Measurements from ENCODE around the gene AOC1. TPM values are rescaled to one million over a fixed set of nuclear protein-coding genes. Genes with fewer than 3 reads are reported as not detected.
"Not testable (repeated sequence)": the region's sequence is repeated elsewhere in the genome, so short reads cannot be mapped to it uniquely, and the experiment has no call there.

AOC1 gene, protein sequence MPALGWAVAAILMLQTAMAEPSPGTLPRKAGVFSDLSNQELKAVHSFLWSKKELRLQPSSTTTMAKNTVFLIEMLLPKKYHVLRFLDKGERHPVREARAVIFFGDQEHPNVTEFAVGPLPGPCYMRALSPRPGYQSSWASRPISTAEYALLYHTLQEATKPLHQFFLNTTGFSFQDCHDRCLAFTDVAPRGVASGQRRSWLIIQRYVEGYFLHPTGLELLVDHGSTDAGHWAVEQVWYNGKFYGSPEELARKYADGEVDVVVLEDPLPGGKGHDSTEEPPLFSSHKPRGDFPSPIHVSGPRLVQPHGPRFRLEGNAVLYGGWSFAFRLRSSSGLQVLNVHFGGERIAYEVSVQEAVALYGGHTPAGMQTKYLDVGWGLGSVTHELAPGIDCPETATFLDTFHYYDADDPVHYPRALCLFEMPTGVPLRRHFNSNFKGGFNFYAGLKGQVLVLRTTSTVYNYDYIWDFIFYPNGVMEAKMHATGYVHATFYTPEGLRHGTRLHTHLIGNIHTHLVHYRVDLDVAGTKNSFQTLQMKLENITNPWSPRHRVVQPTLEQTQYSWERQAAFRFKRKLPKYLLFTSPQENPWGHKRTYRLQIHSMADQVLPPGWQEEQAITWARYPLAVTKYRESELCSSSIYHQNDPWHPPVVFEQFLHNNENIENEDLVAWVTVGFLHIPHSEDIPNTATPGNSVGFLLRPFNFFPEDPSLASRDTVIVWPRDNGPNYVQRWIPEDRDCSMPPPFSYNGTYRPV
- total RNA-seq = not detected
- not detected for polyA plus RNA-seq

DNA sequence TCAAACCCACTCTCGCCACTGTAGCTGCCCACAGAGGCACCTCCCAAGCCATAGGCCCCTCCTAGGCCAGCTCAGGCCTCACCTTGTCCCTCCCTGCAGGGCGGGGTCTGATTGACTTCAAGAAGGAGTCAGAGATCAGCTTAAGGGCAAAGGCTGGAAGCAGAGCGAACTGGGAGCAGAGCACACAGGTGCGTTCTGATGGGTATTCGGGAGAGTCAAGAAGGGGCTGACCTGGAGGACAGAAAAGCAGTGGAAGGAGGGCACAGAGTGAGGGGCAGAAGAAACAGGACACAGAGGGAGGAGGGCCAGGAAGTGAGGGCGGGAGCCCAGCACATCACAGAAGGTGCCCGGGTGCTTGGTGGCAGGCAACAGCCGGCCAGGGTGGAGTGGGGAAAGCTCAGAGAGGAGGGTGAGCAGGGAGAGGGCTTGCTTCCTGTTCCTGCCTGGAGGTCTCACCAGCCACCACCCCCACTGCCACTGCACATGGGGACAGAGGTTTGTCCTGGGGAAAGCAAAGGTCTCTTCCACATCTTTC, at the start of gene AOC1:
AOC1 (plus strand) TSS at position 147 of the 535 bp plus-strand sequence. CDS start 3,954 bp downstream, outside the sequence.
- CTCF ChIA-PET = no interaction called here
- Mint-ChIP-seq H3K9me3 (no peaks in the 10 kb centered on the region), H3K27ac (peak within 1 kb of the TSS in 1 of 8 donors; percentile 65), H3K4me1 (no peaks in the 10 kb centered on the region), H3K36me3 (no peaks in the 10 kb centered on the region), H3K27me3 (peaks cover 18 to 54% of the 10 kb centered on the region in 2 donors), H3K4me3 (no peak within 1 kb of the TSS)
- Histone ChIP-seq H3K27me3 (ENCODE audit: insufficient read depth, low read length, poor library complexity, severe bottlenecking) (peaks cover 8% of the 10 kb centered on the region), H3K9me3 (ENCODE audit: low read length) (no peaks in the 10 kb centered on the region), H3K4me3 (ENCODE audit: low read length) (no peak within 1 kb of the TSS), H3K27ac (ENCODE audit: low read depth, low read length) (no peak within 1 kb of the TSS), H3K4me1 (ENCODE audit: insufficient read depth, low read length) (no peaks in the 10 kb centered on the region), H3K36me3 (ENCODE audit: insufficient read depth, low read length) (no peaks in the 10 kb centered on the region)
- POLR2A ChIA-PET = no interaction called here
- no peak for DNase-seq

GRCh38 chr7:150803161-150803860, 49.0 kb upstream of the AOC1 start:
- Histone ChIP-seq H3K27ac (ENCODE audit: low read depth, low read length) (no peak overlapping the region), H3K27me3 (ENCODE audit: insufficient read depth, low read length, poor library complexity, severe bottlenecking) (peaks cover 28% of the 10 kb centered on the region), H3K4me1 (ENCODE audit: insufficient read depth, low read length) (no peaks in the 10 kb centered on the region), H3K36me3 (ENCODE audit: insufficient read depth, low read length) (no peaks in the 10 kb centered on the region), H3K9me3 (ENCODE audit: low read length) (peaks cover 6% of the 10 kb centered on the region), H3K4me3 (ENCODE audit: low read length) (no peak overlapping the region)
- Mint-ChIP-seq H3K27me3 (peaks cover 60 to 79% of the 10 kb centered on the region in 2 donors), H3K36me3 (peaks cover 0 to 27% (median 0%) of the 10 kb centered on the region in 3 donors), H3K27ac (no peak overlapping the region), H3K9me3 (peaks cover 7 to 22% (median 18%) of the 10 kb centered on the region in 5 donors), H3K4me3 (peak overlapping the region in 1 of 7 donors; percentile 27), H3K4me1 (peaks cover 0 to 23% (median 10%) of the 10 kb centered on the region in 3 donors)
- ChIA-PET CTCF (no interaction called here), POLR2A (no interaction called here)
- no peak for DNase-seq

DNA sequence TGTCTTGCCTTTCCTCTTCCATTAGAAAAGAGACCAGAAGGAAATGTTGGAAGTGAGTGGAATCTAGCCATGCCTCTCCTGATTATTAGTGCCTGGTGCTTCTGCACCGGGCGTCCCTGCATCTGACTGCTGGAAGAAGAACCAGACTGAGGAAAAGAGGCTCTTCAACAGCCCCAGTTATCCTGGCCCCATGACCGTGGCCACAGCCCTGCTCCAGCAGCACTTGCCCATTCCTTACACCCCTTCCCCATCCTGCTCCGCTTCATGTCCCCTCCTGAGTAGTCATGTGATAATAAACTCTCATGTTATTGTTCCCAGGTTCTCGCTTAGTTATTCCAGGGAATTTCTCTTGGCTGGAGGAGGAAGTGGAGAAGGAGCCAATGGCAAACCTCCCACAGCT, 47.5 kb upstream of the AOC1 start:
- H3K4me1 ChIP-seq (ENCODE audit: insufficient read depth, low read length) = no peaks in the 10 kb centered on the region
- Mint-ChIP-seq H3K9me3 (peaks cover 7 to 22% (median 18%) of the 10 kb centered on the region in 5 donors), H3K36me3 (peaks cover 0 to 33% (median 0%) of the 10 kb centered on the region in 3 donors), H3K27me3 (peaks cover 55 to 80% of the 10 kb centered on the region in 2 donors), H3K27ac (no peak overlapping the region), H3K4me3 (no peak overlapping the region), H3K4me1 (peaks cover 0 to 18% (median 5%) of the 10 kb centered on the region in 3 donors)
- H3K36me3 ChIP-seq (ENCODE audit: insufficient read depth, low read length) = no peaks in the 10 kb centered on the region
- H3K4me3 ChIP-seq (ENCODE audit: low read length) = no peak overlapping the region
- H3K27ac ChIP-seq (ENCODE audit: low read depth, low read length) = no peak overlapping the region
- POLR2A ChIA-PET = no interaction called here
- DNase-seq = no peak
- CTCF ChIA-PET = no interaction called here
- H3K9me3 ChIP-seq (ENCODE audit: low read length) = peaks cover 6% of the 10 kb centered on the region
- H3K27me3 ChIP-seq (ENCODE audit: insufficient read depth, low read length, poor library complexity, severe bottlenecking) = peaks cover 28% of the 10 kb centered on the region

DNA sequence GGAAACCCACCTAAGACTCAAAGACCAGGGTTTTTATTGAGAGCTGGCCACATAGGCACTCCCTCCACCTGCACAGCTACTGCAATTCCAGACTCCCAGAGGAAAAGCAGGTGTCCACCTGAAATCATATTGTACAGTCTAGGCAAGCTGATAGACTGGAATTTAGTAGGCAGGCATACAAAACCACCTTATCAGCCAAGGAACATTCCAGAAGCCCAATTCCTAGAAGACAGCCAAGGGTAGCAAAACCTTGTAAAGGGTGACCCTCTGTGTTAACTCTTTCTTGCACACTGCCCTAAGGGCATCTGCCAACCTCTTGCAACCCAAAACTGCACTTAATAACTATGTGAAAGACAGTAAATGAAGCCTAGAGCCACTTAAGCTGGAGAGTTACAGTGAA, 46.5 kb upstream of the AOC1 start:
- no peak overlapping the region for H3K4me3 ChIP-seq (ENCODE audit: low read length)
- Mint-ChIP-seq H3K4me1 (peaks cover 0 to 16% (median 5%) of the 10 kb centered on the region in 3 donors), H3K27ac (no peak overlapping the region), H3K36me3 (peaks cover 0 to 33% (median 0%) of the 10 kb centered on the region in 3 donors), H3K4me3 (no peak overlapping the region), H3K9me3 (peaks cover 7 to 22% (median 18%) of the 10 kb centered on the region in 5 donors), H3K27me3 (peaks cover 56 to 91% of the 10 kb centered on the region in 2 donors)
- no peaks in the 10 kb centered on the region for H3K36me3 ChIP-seq (ENCODE audit: insufficient read depth, low read length)
- peaks cover 6% of the 10 kb centered on the region for H3K9me3 ChIP-seq (ENCODE audit: low read length)
- DNase-seq = no peak
- no peak overlapping the region for H3K27ac ChIP-seq (ENCODE audit: low read depth, low read length)
- CTCF ChIA-PET = no interaction called here
- H3K27me3 ChIP-seq (ENCODE audit: insufficient read depth, low read length, poor library complexity, severe bottlenecking) = peaks cover 24% of the 10 kb centered on the region
- H3K4me1 ChIP-seq (ENCODE audit: insufficient read depth, low read length) = no peaks in the 10 kb centered on the region
- POLR2A ChIA-PET = no interaction called here

DNA sequence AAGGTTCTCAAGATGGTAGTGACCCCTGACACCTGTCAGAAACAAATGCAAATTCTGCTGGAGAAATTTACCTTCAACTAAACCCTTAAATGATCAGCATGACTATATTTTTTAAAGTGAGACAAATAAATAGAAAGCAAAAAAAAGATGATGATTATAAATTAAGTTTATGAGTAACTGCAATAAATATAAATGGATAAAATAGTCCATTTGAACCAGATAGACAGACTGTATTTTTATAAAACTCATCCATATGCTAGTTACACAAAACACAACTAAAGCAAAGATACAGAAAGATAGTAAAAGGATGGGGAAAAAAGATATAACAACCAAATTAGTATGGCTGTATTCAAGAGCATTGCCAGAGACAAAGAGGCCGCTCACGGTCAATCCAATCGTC, 45.9 kb upstream of the AOC1 start:
- Mint-ChIP-seq H3K27me3 (peaks cover 52 to 93% of the 10 kb centered on the region in 2 donors), H3K4me1 (peaks cover 0 to 10% (median 3%) of the 10 kb centered on the region in 3 donors), H3K9me3 (peaks cover 7 to 22% (median 18%) of the 10 kb centered on the region in 5 donors), H3K4me3 (no peak overlapping the region), H3K27ac (no peak overlapping the region), H3K36me3 (peaks cover 0 to 33% (median 0%) of the 10 kb centered on the region in 3 donors)
- no peak overlapping the region for H3K4me3 ChIP-seq (ENCODE audit: low read length)
- no peaks in the 10 kb centered on the region for H3K4me1 ChIP-seq (ENCODE audit: insufficient read depth, low read length)
- POLR2A ChIA-PET = no interaction called here
- DNase-seq = no peak
- H3K36me3 ChIP-seq (ENCODE audit: insufficient read depth, low read length) = no peaks in the 10 kb centered on the region
- no peak overlapping the region for H3K27ac ChIP-seq (ENCODE audit: low read depth, low read length)
- CTCF ChIA-PET = no interaction called here
- H3K27me3 ChIP-seq (ENCODE audit: insufficient read depth, low read length, poor library complexity, severe bottlenecking) = peaks cover 18% of the 10 kb centered on the region
- peaks cover 6% of the 10 kb centered on the region for H3K9me3 ChIP-seq (ENCODE audit: low read length)

GRCh38 chr7:150806863-150807262, 45.5 kb upstream of the AOC1 start:
- CTCF ChIA-PET = no interaction called here
- POLR2A ChIA-PET = no interaction called here
- Mint-ChIP-seq H3K4me1 (peaks cover 0 to 6% (median 1%) of the 10 kb centered on the region in 3 donors), H3K4me3 (no peak overlapping the region), H3K27ac (no peak overlapping the region), H3K27me3 (peaks cover 54 to 93% of the 10 kb centered on the region in 2 donors), H3K9me3 (peaks cover 7 to 22% (median 18%) of the 10 kb centered on the region in 5 donors), H3K36me3 (peaks cover 0 to 32% (median 0%) of the 10 kb centered on the region in 3 donors)
- H3K4me1 ChIP-seq (ENCODE audit: insufficient read depth, low read length) = no peaks in the 10 kb centered on the region
- H3K36me3 ChIP-seq (ENCODE audit: insufficient read depth, low read length) = no peaks in the 10 kb centered on the region
- H3K9me3 ChIP-seq (ENCODE audit: low read length) = peaks cover 6% of the 10 kb centered on the region
- H3K27me3 ChIP-seq (ENCODE audit: insufficient read depth, low read length, poor library complexity, severe bottlenecking) = peaks cover 14% of the 10 kb centered on the region
- H3K27ac ChIP-seq (ENCODE audit: low read depth, low read length) = no peak overlapping the region
- no peak for DNase-seq
- no peak overlapping the region for H3K4me3 ChIP-seq (ENCODE audit: low read length)

DNA sequence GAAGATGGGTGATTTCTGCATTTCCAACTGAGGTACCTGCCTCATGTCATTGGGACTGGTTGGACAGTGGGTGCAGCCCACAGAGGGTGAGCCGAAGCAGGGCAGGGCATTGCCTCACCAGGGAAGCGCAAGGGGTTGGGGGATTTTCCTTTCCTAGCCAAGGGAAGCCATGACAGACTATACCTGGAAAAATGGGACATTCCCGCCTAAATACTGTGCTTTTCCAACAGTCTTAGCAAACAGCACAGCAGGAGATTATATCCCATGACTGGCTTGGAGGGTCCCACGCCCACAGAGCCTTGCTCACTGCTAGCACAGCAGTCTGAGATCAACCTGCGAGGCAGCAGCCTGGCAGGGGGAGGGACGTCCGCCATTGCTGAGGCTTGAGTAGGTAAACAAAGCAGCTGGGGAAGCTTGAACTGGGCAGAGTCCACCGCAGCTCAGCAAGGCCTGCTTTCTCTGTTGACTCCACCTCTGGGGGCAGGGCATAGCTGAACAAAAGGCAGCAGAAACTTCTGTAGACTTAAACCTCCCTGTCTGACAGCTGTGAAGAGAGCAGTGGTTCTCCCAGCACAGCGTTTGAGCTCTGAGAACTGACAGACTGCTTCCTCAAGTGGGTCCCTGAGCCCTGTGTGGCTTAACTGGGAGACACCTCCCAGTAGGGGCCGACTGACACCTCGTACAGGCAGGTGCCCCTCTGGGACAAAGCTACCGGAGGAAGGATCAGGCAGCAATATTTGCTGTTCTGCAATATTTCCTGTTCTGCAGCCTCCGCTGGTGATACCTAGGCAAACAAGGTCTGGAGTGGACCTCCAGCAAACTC, 44.5 kb upstream of the AOC1 start:
- H3K27ac Mint-ChIP-seq; H3K36me3 ChIP-seq (ENCODE audit: insufficient read depth, low read length); DNase-seq; POLR2A ChIA-PET; H3K9me3 ChIP-seq (ENCODE audit: low read length); H3K4me3 ChIP-seq (ENCODE audit: low read length); H3K4me1 ChIP-seq (ENCODE audit: insufficient read depth, low read length); H3K27me3 ChIP-seq (ENCODE audit: insufficient read depth, low read length, poor library complexity, severe bottlenecking); H3K4me3 Mint-ChIP-seq; H3K4me1 Mint-ChIP-seq; H3K27ac ChIP-seq (ENCODE audit: low read depth, low read length): not testable (repeated sequence)
- Mint-ChIP-seq H3K9me3 (peaks cover 7 to 22% (median 18%) of the 10 kb centered on the region in 5 donors), H3K36me3 (peaks cover 0 to 27% (median 0%) of the 10 kb centered on the region in 3 donors), H3K27me3 (peaks cover 50 to 93% of the 10 kb centered on the region in 2 donors)
- CTCF ChIA-PET = interaction anchor here (0.8 kb wide), 1 partner anchor 9 kb away, joined by 3 read pairs; no protein-coding TSS in a partner anchor

Measured in CD8-positive, alpha-beta memory T cell (primary cell).